Activated T-helper 17 cell treated with anti-CD3 and anti-CD28 coated beads, Interleukin-2, amount 50 U/mL, for 72 hours (primary cell): ENCODE data around the gene METTL23. TPM values are rescaled to one million over a fixed set of nuclear protein-coding genes. Genes with fewer than 3 reads are reported as not detected.

ENCODE experiments used
- ATAC-seq: fragments of 150-1000 bp; cut with Tn5 transposase; replicated peaks from 2 replicates; pipeline ENCODE4 v1.10.0; 2021; ENCODE audit warnings: mild to moderate bottlenecking, moderate library complexity
- H3K27ac Mint-ChIP-seq: one replicate; pipeline ENCODE4 v1.8.0; 2022; ENCODE audit warnings: mixed read lengths
- H3K27me3 Mint-ChIP-seq: one replicate; pipeline ENCODE4 v1.8.0; 2022; ENCODE audit warnings: mixed read lengths
- H3K36me3 Mint-ChIP-seq: one replicate; pipeline ENCODE4 v1.8.0; 2022; ENCODE audit warnings: low read depth, mild to moderate bottlenecking, mixed read lengths
- H3K4me1 Mint-ChIP-seq: one replicate; pipeline ENCODE4 v1.8.0; 2022; ENCODE audit warnings: mixed read lengths
- H3K4me3 Mint-ChIP-seq: one replicate; pipeline ENCODE4 v1.8.0; 2022; ENCODE audit warnings: mild to moderate bottlenecking, mixed read lengths
- H3K9me3 Mint-ChIP-seq: one replicate; pipeline ENCODE4 v1.8.0; 2022; ENCODE audit warnings: mixed read lengths
- total RNA-seq, 2 donors: library from RNA; stranded (reverse); gene quantifications; one replicate each; pipeline ENCODE4 v1.2.3, GENCODE V29; 2022

The METTL23 gene
- 10 to 100 TPM; 31.6 to 35.7 TPM for total RNA-seq

- ATAC-seq, result peak; percentile 65
- H3K4me3 Mint-ChIP-seq, result peak within 1 kb of the TSS; percentile 99
- peak within 1 kb of the TSS; percentile 98 for H3K27ac Mint-ChIP-seq
- no peaks in the 10 kb centered on the region for H3K9me3 Mint-ChIP-seq
- H3K36me3 Mint-ChIP-seq, result peaks cover 97% of the 10 kb centered on the region
- no peaks in the 10 kb centered on the region for H3K27me3 Mint-ChIP-seq
- peaks cover 4% of the 10 kb centered on the region for H3K4me1 Mint-ChIP-seq
Measured at GRCh38 chr17:76726776-76727718, at the start of gene METTL23. METTL23 (plus strand) TSS chr17:76726839; CDS start chr17:76729711, 2,872 bp downstream.

GRCh38 chr17:76677406-76677805 lies 49.2 kb upstream of the METTL23 start:
- Mint-ChIP-seq H3K27me3 (no peaks in the 10 kb centered on the region), H3K36me3 (no peaks in the 10 kb centered on the region), H3K4me1 (peaks cover 8% of the 10 kb centered on the region), H3K4me3 (no peak overlapping the region), H3K27ac (no peak overlapping the region), H3K9me3 (no peaks in the 10 kb centered on the region)
- no peak for ATAC-seq

- Mint-ChIP-seq H3K4me3 (no peak overlapping the region), H3K27me3 (no peaks in the 10 kb centered on the region), H3K36me3 (no peaks in the 10 kb centered on the region), H3K9me3 (no peaks in the 10 kb centered on the region), H3K4me1 (peaks cover 5% of the 10 kb centered on the region), H3K27ac (no peak overlapping the region)
- ATAC-seq, result peak; percentile 44
Measured at GRCh38 chr17:76678330-76678729, 48.3 kb upstream of the METTL23 start.

- H3K27ac Mint-ChIP-seq, result no peak overlapping the region
- H3K4me3 Mint-ChIP-seq, result no peak overlapping the region
- no peak for ATAC-seq
- no peaks in the 10 kb centered on the region for H3K36me3 Mint-ChIP-seq
- H3K27me3 Mint-ChIP-seq, result no peaks in the 10 kb centered on the region
- H3K4me1 Mint-ChIP-seq, result peaks cover 5% of the 10 kb centered on the region
- H3K9me3 Mint-ChIP-seq, result no peaks in the 10 kb centered on the region
Measured at GRCh38 chr17:76679239-76679638, 47.4 kb upstream of the METTL23 start.

GRCh38 chr17:76681222-76682137 lies 45.2 kb upstream of the METTL23 start:
- peak; percentile 71 for ATAC-seq
- Mint-ChIP-seq H3K27ac (peak overlapping the region; percentile 68), H3K9me3 (no peaks in the 10 kb centered on the region), H3K4me1 (peaks cover 5% of the 10 kb centered on the region), H3K27me3 (no peaks in the 10 kb centered on the region), H3K36me3 (no peaks in the 10 kb centered on the region), H3K4me3 (no peak overlapping the region)

- no peak for ATAC-seq
- Mint-ChIP-seq H3K4me3 (no peak overlapping the region), H3K27ac (peak overlapping the region; percentile 68)
Measured at GRCh38 chr17:76682296-76682695, 44.3 kb upstream of the METTL23 start.

GRCh38 chr17:76683011-76683755 lies 43.5 kb upstream of the METTL23 start:
- no peak overlapping the region for H3K27ac Mint-ChIP-seq
- peaks cover 5% of the 10 kb centered on the region for H3K4me1 Mint-ChIP-seq
- no peaks in the 10 kb centered on the region for H3K36me3 Mint-ChIP-seq
- no peak overlapping the region for H3K4me3 Mint-ChIP-seq
- ATAC-seq, result no peak
- no peaks in the 10 kb centered on the region for H3K9me3 Mint-ChIP-seq
- H3K27me3 Mint-ChIP-seq, result no peaks in the 10 kb centered on the region

More at GRCh38 chr17:76682296-76682695, 44.3 kb upstream of the METTL23 start:
- Mint-ChIP-seq H3K9me3 (no peaks in the 10 kb centered on the region), H3K27me3 (no peaks in the 10 kb centered on the region), H3K36me3 (no peaks in the 10 kb centered on the region), H3K4me1 (peaks cover 5% of the 10 kb centered on the region)

- H3K4me3 Mint-ChIP-seq, result no peak overlapping the region
- peaks cover 5% of the 10 kb centered on the region for H3K4me1 Mint-ChIP-seq
- ATAC-seq, result no peak
- no peaks in the 10 kb centered on the region for H3K36me3 Mint-ChIP-seq
- H3K9me3 Mint-ChIP-seq, result no peaks in the 10 kb centered on the region
- no peaks in the 10 kb centered on the region for H3K27me3 Mint-ChIP-seq
- no peak overlapping the region for H3K27ac Mint-ChIP-seq
Measured at GRCh38 chr17:76683921-76684745, 42.5 kb upstream of the METTL23 start.

- H3K27ac Mint-ChIP-seq, result no peak overlapping the region
- ATAC-seq, result no peak
- no peaks in the 10 kb centered on the region for H3K36me3 Mint-ChIP-seq
- no peak overlapping the region for H3K4me3 Mint-ChIP-seq
- H3K9me3 Mint-ChIP-seq, result no peaks in the 10 kb centered on the region
- H3K27me3 Mint-ChIP-seq, result no peaks in the 10 kb centered on the region
- H3K4me1 Mint-ChIP-seq, result peaks cover 5% of the 10 kb centered on the region
Measured at GRCh38 chr17:76684756-76685155, 41.9 kb upstream of the METTL23 start.

- Mint-ChIP-seq H3K4me1 (peaks cover 5% of the 10 kb centered on the region), H3K4me3 (no peak overlapping the region), H3K27ac (no peak overlapping the region), H3K27me3 (no peaks in the 10 kb centered on the region), H3K9me3 (no peaks in the 10 kb centered on the region), H3K36me3 (no peaks in the 10 kb centered on the region)
- ATAC-seq, result no peak
Measured at GRCh38 chr17:76685366-76685765, 41.3 kb upstream of the METTL23 start.

- no peak for ATAC-seq
- no peak overlapping the region for H3K27ac Mint-ChIP-seq
Measured at GRCh38 chr17:76685846-76686245, 40.8 kb upstream of the METTL23 start.

GRCh38 chr17:76686538-76687297 lies 39.9 kb upstream of the METTL23 start:
- H3K36me3 Mint-ChIP-seq, result no peaks in the 10 kb centered on the region
- H3K27ac Mint-ChIP-seq, result no peak overlapping the region
- no peaks in the 10 kb centered on the region for H3K9me3 Mint-ChIP-seq
- no peak overlapping the region for H3K4me3 Mint-ChIP-seq
- ATAC-seq, result no peak
- no peaks in the 10 kb centered on the region for H3K27me3 Mint-ChIP-seq
- H3K4me1 Mint-ChIP-seq, result peaks cover 5% of the 10 kb centered on the region

More at GRCh38 chr17:76685846-76686245, 40.8 kb upstream of the METTL23 start:
- H3K4me1 Mint-ChIP-seq, result peaks cover 5% of the 10 kb centered on the region
- H3K9me3 Mint-ChIP-seq, result no peaks in the 10 kb centered on the region
- no peaks in the 10 kb centered on the region for H3K27me3 Mint-ChIP-seq
- no peaks in the 10 kb centered on the region for H3K36me3 Mint-ChIP-seq
- H3K4me3 Mint-ChIP-seq, result no peak overlapping the region
